ENCODE results near the gene RALGAPA1. TPM values are rescaled to one million over a fixed set of nuclear protein-coding genes. Genes with fewer than 3 reads are reported as not detected.

RALGAPA1 gene
- total and polyA plus RNA-seq, 2 donors: 24.1 to 28.7 TPM

DNA sequence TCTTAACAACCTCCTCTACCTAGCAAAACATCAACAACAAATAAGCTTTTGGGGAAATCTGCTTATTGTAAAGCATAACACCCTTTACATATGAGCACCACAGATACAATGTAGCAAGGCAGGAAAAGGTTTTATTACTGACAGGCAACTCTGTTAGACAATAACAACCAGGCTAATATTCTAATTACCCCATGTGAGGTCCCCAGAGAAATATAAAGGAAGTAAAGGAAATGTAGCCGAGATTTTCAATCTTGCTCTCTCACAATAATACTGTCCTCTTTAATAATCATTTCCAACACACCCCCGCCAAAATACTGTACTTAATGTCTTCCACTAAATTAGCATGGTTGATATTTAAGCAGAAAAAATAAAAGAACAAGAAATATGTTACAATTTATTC is 289.1 kb downstream of the RALGAPA1 start:
- Histone ChIP-seq H3K4me1 (ENCODE audit: control insufficient read depth in 2 of 2, insufficient read depth in 2 of 2, low read length in 2 of 2) (no peaks in the 10 kb centered on the region), H3K36me3 (ENCODE audit: control insufficient read depth in 2 of 2, insufficient read depth in 2 of 2, low read length in 1 of 2) (no peaks in the 10 kb centered on the region), H3K27ac (ENCODE audit: low read depth in 1 of 2, low read length in 1 of 2) (no peak overlapping the region), H3K4me3 (ENCODE audit: low read length in 2 of 2) (no peak overlapping the region), H3K9me3 (ENCODE audit: control insufficient read depth in 2 of 2, insufficient read depth in 1 of 2, low read length in 1 of 2) (no peaks in the 10 kb centered on the region), H3K27me3 (ENCODE audit: control insufficient read depth in 2 of 2, insufficient read depth in 1 of 2, low read length in 1 of 2) (no peaks in the 10 kb centered on the region)
- DNase-seq (ENCODE audit: low read depth in 6 of 9, low spot score in 9 of 9): no peak
- WGBS: 84% methylated on average over 2 of the region's 2 CpGs

DNA sequence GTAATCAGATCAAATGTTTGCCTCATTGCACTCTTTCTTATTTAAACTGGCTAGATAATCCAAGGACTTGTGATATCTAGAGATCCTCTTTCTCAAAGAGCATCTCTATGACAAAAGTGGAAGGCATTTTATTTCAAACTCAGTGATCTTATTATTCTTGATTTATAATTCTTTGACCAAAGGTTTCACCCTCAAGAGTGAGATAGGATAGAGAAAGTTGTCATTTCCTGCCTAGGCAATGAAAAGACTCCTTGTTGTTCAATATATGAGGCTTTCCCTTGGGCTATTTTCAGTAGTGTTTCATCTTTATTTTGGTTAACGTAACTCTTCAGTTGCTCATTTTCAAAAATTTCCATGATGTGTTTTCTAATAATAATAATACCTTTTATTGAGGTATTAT is 293.2 kb downstream of the RALGAPA1 start:
- no peak for DNase-seq (ENCODE audit: low read depth in 6 of 9, low spot score in 9 of 9)
- Histone ChIP-seq H3K4me1 (ENCODE audit: control insufficient read depth in 2 of 2, insufficient read depth in 2 of 2, low read length in 2 of 2) (no peaks in the 10 kb centered on the region), H3K27ac (ENCODE audit: low read depth in 1 of 2, low read length in 1 of 2) (no peak overlapping the region), H3K36me3 (ENCODE audit: control insufficient read depth in 2 of 2, insufficient read depth in 2 of 2, low read length in 1 of 2) (no peaks in the 10 kb centered on the region), H3K9me3 (ENCODE audit: control insufficient read depth in 2 of 2, insufficient read depth in 1 of 2, low read length in 1 of 2) (peaks cover 0 to 4% of the 10 kb centered on the region in 2 donors), H3K27me3 (ENCODE audit: control insufficient read depth in 2 of 2, insufficient read depth in 1 of 2, low read length in 1 of 2) (no peaks in the 10 kb centered on the region), H3K4me3 (ENCODE audit: low read length in 2 of 2) (no peak overlapping the region)
- WGBS: 99% methylated on average over 1 of the region's 1 CpG

DNA sequence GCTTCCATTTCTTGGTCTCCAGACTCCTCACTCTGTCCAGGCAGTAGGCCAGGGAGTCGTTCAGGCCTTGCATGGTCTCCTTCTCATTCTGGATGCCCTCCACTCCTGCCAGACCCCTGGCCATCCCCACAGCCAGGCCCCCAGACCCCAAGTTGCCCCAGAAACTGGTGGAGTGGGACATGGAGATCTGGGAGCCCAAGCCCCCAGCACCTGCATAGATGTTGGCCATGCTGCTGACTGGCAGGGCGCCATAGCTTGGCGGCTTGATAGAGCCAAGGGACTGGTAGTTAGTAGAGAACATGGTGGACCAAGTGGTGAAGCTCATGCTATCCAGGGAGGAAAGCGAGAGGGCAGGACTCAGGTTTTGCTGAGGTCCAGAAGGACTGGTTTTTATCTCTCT is 296.3 kb downstream of the RALGAPA1 start:
- 96% methylated on average over 4 of the region's 4 CpGs for WGBS
- peaks cover 0 to 4% of the 10 kb centered on the region in 2 donors for H3K9me3 ChIP-seq (ENCODE audit: control insufficient read depth in 2 of 2, insufficient read depth in 1 of 2, low read length in 1 of 2)
- no peak overlapping the region for H3K4me3 ChIP-seq (ENCODE audit: low read length in 2 of 2)
- no peak overlapping the region for H3K27ac ChIP-seq (ENCODE audit: low read depth in 1 of 2, low read length in 1 of 2)
- DNase-seq (ENCODE audit: low read depth in 6 of 9, low spot score in 9 of 9): no peak
- no peaks in the 10 kb centered on the region for H3K27me3 ChIP-seq (ENCODE audit: control insufficient read depth in 2 of 2, insufficient read depth in 1 of 2, low read length in 1 of 2)
- no peaks in the 10 kb centered on the region for H3K4me1 ChIP-seq (ENCODE audit: control insufficient read depth in 2 of 2, insufficient read depth in 2 of 2, low read length in 2 of 2)
- no peaks in the 10 kb centered on the region for H3K36me3 ChIP-seq (ENCODE audit: control insufficient read depth in 2 of 2, insufficient read depth in 2 of 2, low read length in 1 of 2)

DNA sequence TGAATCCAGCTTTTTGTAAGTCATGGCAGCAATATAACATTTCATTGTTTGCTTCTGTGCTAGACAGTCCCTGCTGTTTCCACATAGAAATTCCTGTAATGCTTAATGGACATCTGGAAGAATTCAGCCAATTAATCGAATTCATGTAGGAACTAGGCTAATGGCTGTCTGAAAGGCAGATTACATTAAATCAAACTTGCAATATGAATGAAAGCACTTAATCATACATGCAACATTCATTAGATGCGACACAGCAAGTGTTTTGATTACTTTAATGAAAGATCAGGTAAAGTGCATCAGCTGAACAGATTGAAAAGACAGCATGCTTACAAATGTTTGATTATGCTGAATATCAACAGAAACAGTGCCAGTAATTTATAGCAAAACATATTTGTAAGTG is 299.2 kb downstream of the RALGAPA1 start:
- 95% methylated on average over 2 of the region's 2 CpGs for WGBS
- no peak for DNase-seq (ENCODE audit: low read depth in 6 of 9, low spot score in 9 of 9)
- Histone ChIP-seq H3K36me3 (ENCODE audit: control insufficient read depth in 2 of 2, insufficient read depth in 2 of 2, low read length in 1 of 2) (no peaks in the 10 kb centered on the region), H3K27me3 (ENCODE audit: control insufficient read depth in 2 of 2, insufficient read depth in 1 of 2, low read length in 1 of 2) (no peaks in the 10 kb centered on the region), H3K9me3 (ENCODE audit: control insufficient read depth in 2 of 2, insufficient read depth in 1 of 2, low read length in 1 of 2) (peaks cover 0 to 4% of the 10 kb centered on the region in 2 donors), H3K27ac (ENCODE audit: low read depth in 1 of 2, low read length in 1 of 2) (no peak overlapping the region), H3K4me3 (ENCODE audit: low read length in 2 of 2) (no peak overlapping the region), H3K4me1 (ENCODE audit: control insufficient read depth in 2 of 2, insufficient read depth in 2 of 2, low read length in 2 of 2) (no peaks in the 10 kb centered on the region)

DNA sequence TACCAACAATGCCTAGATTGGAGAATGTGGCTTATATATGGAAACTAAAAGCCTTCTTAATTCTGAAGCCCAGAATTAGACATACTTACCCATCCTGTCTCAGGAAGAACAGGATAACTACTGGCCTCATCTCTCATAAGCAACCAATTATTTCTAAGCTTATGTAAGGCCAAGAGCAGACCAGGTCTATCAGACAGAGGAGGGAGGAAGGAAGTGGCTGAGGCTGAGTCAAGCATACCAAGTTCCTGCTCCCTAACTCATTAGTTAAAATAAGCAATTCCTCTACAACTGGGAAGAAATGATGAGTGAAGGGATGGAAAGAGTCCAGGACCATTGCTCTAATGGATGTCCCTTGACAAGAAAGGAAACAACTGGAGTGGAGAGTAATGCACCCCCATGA is 302.2 kb downstream of the RALGAPA1 start:
- Histone ChIP-seq H3K9me3 (ENCODE audit: control insufficient read depth in 2 of 2, insufficient read depth in 1 of 2, low read length in 1 of 2) (no peaks in the 10 kb centered on the region), H3K4me1 (ENCODE audit: control insufficient read depth in 2 of 2, insufficient read depth in 2 of 2, low read length in 2 of 2) (no peaks in the 10 kb centered on the region), H3K4me3 (ENCODE audit: low read length in 2 of 2) (no peak overlapping the region), H3K27me3 (ENCODE audit: control insufficient read depth in 2 of 2, insufficient read depth in 1 of 2, low read length in 1 of 2) (no peaks in the 10 kb centered on the region), H3K36me3 (ENCODE audit: control insufficient read depth in 2 of 2, insufficient read depth in 2 of 2, low read length in 1 of 2) (no peaks in the 10 kb centered on the region), H3K27ac (ENCODE audit: low read depth in 1 of 2, low read length in 1 of 2) (no peak overlapping the region)
- no peak for DNase-seq (ENCODE audit: low read depth in 6 of 9, low spot score in 9 of 9)

DNA sequence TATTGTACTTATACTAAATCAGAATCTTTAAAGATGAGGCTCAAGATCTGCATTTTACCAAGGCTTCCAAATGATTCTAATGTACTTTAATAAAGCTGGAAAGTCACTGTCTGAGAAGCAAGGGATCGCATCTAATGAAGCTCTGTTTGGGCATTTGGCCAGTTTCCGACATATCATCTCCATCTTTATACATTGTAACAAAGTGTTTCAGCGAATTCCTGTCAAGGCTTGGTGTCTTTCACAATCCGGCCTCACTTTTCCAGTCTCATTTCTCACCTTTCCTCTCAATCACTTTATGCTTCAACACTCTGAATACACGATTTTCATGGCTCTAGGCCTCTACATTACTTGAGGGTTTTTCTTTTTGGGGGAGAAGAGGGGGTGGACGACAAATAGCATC is 302.6 kb downstream of the RALGAPA1 start:
- no peaks in the 10 kb centered on the region for H3K27me3 ChIP-seq (ENCODE audit: control insufficient read depth in 2 of 2, insufficient read depth in 1 of 2, low read length in 1 of 2)
- 85% methylated on average over 6 of the region's 6 CpGs for WGBS
- H3K36me3 ChIP-seq (ENCODE audit: control insufficient read depth in 2 of 2, insufficient read depth in 2 of 2, low read length in 1 of 2): no peaks in the 10 kb centered on the region
- no peaks in the 10 kb centered on the region for H3K9me3 ChIP-seq (ENCODE audit: control insufficient read depth in 2 of 2, insufficient read depth in 1 of 2, low read length in 1 of 2)
- DNase-seq (ENCODE audit: low read depth in 6 of 9, low spot score in 9 of 9): no peak
- no peak overlapping the region for H3K4me3 ChIP-seq (ENCODE audit: low read length in 2 of 2)
- no peak overlapping the region for H3K27ac ChIP-seq (ENCODE audit: low read depth in 1 of 2, low read length in 1 of 2)
- H3K4me1 ChIP-seq (ENCODE audit: control insufficient read depth in 2 of 2, insufficient read depth in 2 of 2, low read length in 2 of 2): no peaks in the 10 kb centered on the region

DNA sequence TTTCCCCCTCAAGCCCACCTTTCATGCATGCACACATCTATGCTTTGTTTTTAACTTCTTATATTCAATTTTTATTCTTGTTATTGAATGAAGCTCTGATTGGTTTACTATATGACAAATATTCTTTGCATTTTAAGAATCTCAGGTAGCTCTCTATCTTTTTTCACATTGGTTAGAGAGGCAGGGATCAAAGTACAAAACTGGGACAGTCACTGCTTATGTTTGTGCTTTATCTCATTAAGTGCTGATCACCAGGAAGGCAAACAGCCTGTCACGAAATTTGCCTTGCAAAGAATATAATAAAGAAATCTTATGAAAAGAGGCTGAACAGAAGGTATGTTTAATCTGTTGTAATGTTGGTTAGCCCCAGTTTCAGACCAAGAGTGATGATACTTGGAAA is 304.8 kb downstream of the RALGAPA1 start:
- no peaks in the 10 kb centered on the region for H3K4me1 ChIP-seq (ENCODE audit: control insufficient read depth in 2 of 2, insufficient read depth in 2 of 2, low read length in 2 of 2)
- H3K27ac ChIP-seq (ENCODE audit: low read depth in 1 of 2, low read length in 1 of 2): no peak overlapping the region
- H3K4me3 ChIP-seq (ENCODE audit: low read length in 2 of 2): no peak overlapping the region
- 97% methylated on average over 1 of the region's 1 CpG for WGBS
- H3K36me3 ChIP-seq (ENCODE audit: control insufficient read depth in 2 of 2, insufficient read depth in 2 of 2, low read length in 1 of 2): no peaks in the 10 kb centered on the region
- no peaks in the 10 kb centered on the region for H3K27me3 ChIP-seq (ENCODE audit: control insufficient read depth in 2 of 2, insufficient read depth in 1 of 2, low read length in 1 of 2)
- H3K9me3 ChIP-seq (ENCODE audit: control insufficient read depth in 2 of 2, insufficient read depth in 1 of 2, low read length in 1 of 2): no peaks in the 10 kb centered on the region
- DNase-seq (ENCODE audit: low read depth in 6 of 9, low spot score in 9 of 9): no peak

DNA sequence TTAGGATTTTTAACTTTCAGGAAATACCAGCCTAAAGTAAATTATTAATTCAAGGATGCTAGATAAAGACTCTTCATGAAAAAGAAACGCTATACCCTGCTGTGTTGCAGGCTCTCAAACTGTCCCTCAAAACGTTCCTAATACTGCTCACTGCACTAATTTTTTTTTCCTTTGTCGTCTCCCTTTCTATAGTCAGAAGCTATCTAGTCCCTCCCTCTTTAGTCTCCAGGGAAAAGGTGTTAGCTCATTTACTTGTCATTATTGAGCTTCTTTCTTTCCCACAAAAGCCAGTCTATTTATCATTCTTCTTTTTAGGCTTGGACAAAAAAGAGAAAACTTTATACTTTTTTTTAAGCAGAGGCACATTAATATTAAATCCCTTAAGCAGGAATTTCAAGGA is 305.4 kb downstream of the RALGAPA1 start:
- H3K27me3 ChIP-seq (ENCODE audit: control insufficient read depth in 2 of 2, insufficient read depth in 1 of 2, low read length in 1 of 2): no peaks in the 10 kb centered on the region
- DNase-seq (ENCODE audit: low read depth in 6 of 9, low spot score in 9 of 9): no peak
- no peaks in the 10 kb centered on the region for H3K36me3 ChIP-seq (ENCODE audit: control insufficient read depth in 2 of 2, insufficient read depth in 2 of 2, low read length in 1 of 2)
- no peak overlapping the region for H3K27ac ChIP-seq (ENCODE audit: low read depth in 1 of 2, low read length in 1 of 2)
- no peaks in the 10 kb centered on the region for H3K4me1 ChIP-seq (ENCODE audit: control insufficient read depth in 2 of 2, insufficient read depth in 2 of 2, low read length in 2 of 2)
- H3K9me3 ChIP-seq (ENCODE audit: control insufficient read depth in 2 of 2, insufficient read depth in 1 of 2, low read length in 1 of 2): no peaks in the 10 kb centered on the region
- H3K4me3 ChIP-seq (ENCODE audit: low read length in 2 of 2): no peak overlapping the region
- 73% methylated on average over 3 of the region's 3 CpGs for WGBS

DNA sequence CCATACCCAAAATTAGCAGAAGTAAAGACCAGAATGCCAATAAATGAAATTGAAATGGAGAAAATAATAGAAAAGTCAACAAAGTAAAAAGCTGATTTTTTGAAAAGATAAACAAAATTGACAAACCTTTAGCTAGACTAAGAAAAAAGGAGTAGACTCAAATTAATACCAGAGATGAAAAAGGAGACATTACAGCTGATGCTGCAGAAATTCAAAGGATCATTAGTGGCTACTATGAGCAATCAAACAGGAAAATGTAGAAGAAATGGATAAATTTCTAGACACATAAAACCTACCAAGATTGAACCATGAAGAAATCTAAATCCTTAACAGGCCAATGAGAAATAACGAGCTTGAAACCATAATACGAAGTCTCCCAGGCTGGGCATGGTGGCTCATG is 309.9 kb downstream of the RALGAPA1 start:
- Histone ChIP-seq H3K27ac (ENCODE audit: low read depth in 1 of 2, low read length in 1 of 2) (no peak overlapping the region), H3K36me3 (ENCODE audit: control insufficient read depth in 2 of 2, insufficient read depth in 2 of 2, low read length in 1 of 2) (no peaks in the 10 kb centered on the region), H3K4me1 (ENCODE audit: control insufficient read depth in 2 of 2, insufficient read depth in 2 of 2, low read length in 2 of 2) (no peaks in the 10 kb centered on the region), H3K9me3 (ENCODE audit: control insufficient read depth in 2 of 2, insufficient read depth in 1 of 2, low read length in 1 of 2) (no peaks in the 10 kb centered on the region), H3K4me3 (ENCODE audit: low read length in 2 of 2) (no peak overlapping the region), H3K27me3 (ENCODE audit: control insufficient read depth in 2 of 2, insufficient read depth in 1 of 2, low read length in 1 of 2) (no peaks in the 10 kb centered on the region)
- DNase-seq (ENCODE audit: low read depth in 6 of 9, low spot score in 9 of 9): no peak
- WGBS: 97% methylated on average over 2 of the region's 2 CpGs

DNA sequence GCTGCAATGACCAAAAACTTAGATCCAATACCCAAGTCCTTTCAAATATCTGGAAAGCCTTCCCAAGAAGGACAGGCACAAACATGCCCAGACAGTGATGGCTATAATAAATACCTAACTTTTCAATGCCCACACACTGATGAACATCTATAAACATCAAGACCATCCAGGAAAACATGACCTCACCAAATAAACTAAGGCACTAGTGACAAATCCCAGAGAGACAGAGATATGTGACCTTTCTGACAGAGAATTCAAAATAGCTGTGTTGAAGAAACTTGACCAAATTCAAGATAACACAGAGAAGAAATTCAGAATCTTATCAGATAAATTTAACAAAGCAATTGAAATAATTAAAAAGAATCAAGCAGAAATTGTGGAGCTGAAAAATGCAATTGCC is 313.8 kb downstream of the RALGAPA1 start:
- Histone ChIP-seq H3K9me3 (ENCODE audit: control insufficient read depth in 2 of 2, insufficient read depth in 1 of 2, low read length in 1 of 2) (peaks cover 0 to 4% of the 10 kb centered on the region in 2 donors), H3K36me3 (ENCODE audit: control insufficient read depth in 2 of 2, insufficient read depth in 2 of 2, low read length in 1 of 2) (no peaks in the 10 kb centered on the region), H3K27me3 (ENCODE audit: control insufficient read depth in 2 of 2, insufficient read depth in 1 of 2, low read length in 1 of 2) (no peaks in the 10 kb centered on the region), H3K4me1 (ENCODE audit: control insufficient read depth in 2 of 2, insufficient read depth in 2 of 2, low read length in 2 of 2) (no peaks in the 10 kb centered on the region), H3K27ac (ENCODE audit: low read depth in 1 of 2, low read length in 1 of 2) (no peak overlapping the region), H3K4me3 (ENCODE audit: low read length in 2 of 2) (no peak overlapping the region)
- DNase-seq (ENCODE audit: low read depth in 6 of 9, low spot score in 9 of 9): no peak

Measured in thymus (tissue), 11 donors.